OCI-M2 (cell line): ENCODE data around the gene CEBPG.

Source experiments
- DNase-seq: peaks from one replicate; lab custom pipeline; 2025; ENCODE audit not compliant: unreplicated experiment; lab: John Stamatoyannopoulos, UW

Gene CEBPG

DNA sequence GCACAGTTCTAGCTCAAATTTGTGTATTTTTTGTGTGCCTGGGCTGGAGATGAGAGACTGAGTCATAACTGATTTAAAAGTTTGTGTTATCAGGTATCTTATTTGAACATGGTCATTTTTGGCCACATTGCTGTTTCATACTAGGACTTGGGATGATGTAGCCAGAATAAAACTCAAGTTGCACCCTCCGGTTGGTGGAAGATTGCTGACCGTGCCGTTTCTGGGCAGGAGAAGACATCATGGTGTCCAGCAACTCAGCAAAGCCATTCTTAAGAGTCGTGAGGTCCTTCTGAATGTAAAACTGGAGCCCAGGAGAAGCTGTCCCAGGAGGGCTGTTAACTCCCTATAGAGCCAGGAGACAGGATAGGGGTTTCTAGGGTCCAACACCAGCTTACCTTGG lies 7.6 kb downstream of the CEBPG start:
- no peak for DNase-seq

DNA sequence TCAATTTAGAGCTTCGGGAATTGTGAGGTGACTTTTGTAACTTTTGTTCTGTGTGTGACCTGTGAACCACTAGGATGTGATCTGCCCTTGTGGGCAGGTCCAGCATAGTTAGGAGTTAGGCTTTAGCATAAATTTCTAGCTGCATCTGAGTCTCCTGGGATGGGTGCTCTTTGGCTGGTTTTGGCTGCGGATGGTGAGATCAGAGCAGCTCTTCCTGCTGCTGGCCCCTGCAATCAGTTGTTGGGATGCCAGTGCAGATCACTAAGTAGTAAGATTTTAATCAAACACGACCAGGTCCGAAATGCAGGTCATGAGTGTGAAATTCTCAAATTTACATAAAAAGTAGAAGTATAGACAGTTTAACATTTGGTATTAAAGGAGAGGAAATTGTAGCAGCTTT lies 8.5 kb downstream of the CEBPG start:
- no peak for DNase-seq

DNA sequence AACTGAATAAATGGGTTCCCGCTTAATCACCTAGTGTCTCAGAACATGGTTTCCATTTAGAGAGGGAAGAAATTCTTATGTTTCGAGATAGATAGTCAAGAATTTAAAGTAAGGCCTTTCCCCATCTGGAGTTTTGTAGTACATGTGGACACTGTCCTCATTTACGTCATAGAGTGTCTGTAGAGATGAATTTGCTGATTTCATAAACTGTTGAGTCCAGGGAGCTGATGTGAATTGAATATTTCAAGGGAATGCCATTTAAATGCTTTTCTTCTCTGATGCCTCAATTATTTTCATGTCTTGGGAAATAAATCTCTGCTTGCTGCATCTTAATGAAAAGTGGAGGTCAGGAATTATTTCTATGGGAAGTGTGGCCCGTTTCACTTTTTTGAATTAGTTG lies 9.5 kb downstream of the CEBPG start:
- no peak for DNase-seq

DNA sequence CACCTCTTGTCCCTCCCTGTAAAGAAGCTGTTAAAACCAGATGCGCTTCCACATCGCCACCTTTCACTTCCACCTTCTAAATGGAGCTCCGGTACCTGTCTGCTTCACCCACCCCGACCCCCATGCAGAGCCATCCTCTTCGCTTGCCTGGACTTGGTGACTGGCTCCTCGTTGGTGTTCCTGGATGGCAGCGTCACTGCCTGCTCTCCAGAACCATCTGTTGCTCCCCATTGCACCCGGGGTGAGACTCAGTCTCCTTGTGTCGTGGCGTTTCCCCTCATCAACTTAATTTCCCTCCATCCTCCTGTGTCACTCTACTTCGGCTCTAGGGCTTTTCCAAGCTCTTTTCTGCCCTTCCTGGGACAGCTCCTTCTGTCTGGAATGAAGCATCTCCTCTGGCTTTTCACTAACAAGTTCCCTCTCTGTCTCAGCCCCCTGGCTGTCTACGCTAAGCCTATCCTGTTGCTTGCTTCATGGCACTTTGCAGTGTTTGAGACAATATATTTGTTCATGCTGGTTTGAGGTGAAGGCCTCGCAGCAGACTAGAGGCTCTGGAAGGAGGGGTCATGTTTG lies 10.3 kb downstream of the CEBPG start:
- DNase-seq, result no peak

DNA sequence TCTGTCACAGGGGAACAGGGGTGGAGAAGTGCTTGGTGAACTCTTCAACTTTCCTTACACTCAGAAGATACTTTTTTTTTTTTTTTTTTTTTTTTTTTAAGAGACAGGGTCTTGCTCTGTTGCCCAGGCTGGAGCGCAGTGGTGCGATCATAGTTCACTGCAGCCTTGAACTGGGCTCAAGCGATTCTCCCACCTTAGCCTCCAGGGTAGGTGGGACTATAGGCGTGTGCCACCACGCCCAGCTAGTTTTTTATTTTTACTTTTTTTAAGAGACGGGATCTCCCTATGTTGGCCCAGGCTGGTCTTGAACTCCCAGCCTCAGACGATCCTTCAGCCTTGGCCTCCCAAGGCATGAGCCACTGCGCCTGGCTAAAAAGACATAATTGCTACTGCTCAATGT lies 11.5 kb downstream of the CEBPG start:
- no peak for DNase-seq

DNA sequence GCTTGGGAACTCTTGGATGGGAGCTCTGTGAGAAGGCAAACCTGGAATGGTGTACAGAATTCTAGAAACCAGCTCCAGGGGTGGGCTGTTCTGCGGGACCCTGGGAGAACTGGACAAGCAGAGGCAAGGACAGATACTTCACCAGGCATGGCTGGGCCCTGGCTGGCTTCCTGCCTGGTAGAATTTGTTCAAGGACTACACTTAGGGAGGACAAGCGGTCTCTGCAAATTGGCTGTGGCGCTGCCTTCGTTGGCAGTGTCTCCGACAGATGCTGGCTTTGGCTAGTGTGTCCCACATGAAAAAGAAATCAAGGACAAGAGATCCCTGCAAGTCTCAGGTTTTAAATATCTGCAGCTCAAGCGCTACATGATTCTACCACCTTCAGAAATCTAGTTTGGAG lies 12.4 kb downstream of the CEBPG start:
- no peak for DNase-seq

DNA sequence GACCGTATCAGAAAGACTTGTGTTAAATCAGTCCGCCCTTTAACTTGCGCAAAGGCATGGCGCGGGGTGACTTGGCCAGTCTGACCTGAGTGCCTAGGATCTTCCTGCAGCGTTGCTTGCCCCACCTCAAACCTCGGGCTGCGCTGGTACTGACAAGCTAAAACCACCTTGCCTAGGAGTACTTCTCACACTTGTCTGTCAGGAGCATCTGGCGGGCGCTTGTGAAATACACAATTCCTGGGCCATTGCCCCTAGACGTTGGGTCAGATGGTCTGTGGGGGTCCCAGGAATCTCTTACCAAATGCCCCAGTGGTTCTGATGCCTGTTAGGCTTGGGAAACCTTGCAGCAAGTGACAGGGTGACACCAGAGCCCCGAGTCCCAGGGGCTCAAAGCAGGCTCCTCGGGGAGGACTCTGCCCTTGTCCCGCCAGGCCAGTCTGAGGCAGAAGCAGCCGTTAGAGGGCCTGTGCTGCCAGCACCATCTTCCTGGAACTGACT lies 12.9 kb downstream of the CEBPG start:
- no peak for DNase-seq

DNA sequence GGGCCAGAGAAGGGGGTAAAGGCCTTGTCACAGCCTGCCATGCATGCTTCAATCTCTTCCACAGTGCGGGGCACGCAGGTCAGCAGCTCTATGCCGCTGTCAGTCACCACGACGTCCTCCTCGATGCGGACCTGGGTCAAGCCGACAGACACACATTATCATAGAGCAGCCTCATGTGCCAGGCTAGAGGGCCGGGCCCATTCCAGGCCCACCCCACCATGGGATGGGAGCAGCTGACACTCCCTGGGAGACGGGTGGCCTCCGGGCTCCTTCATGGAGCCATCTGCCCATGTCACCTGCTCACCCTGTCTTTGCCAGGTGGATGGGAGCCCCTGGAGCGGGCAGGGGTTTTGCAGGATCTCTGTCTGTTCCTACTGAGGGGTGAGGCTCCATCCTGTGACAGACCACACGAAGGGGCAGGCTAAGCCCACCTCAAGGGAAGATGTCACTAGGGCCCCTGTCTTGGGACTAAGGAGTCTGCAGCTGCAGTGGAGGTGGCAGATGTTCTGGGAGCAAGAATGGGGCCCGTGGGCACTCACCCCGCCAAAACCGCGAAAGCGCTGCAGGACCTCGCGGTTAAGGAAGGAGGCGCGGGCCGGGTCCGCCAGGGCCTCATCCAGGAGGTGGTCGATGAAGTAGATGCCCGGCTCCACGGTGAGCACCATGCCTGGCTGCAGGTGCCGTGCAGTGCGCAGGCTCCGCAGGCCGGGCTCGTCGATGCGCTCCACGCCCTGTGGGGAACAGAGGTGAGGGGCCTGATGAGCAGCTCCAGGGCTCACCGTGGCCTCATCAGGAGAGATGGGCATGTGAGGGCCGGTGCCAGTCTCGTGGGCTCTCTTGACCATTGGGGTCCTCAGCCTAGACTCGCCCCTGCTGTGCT lies 14.1 kb downstream of the CEBPG start:
- no peak for DNase-seq

DNA sequence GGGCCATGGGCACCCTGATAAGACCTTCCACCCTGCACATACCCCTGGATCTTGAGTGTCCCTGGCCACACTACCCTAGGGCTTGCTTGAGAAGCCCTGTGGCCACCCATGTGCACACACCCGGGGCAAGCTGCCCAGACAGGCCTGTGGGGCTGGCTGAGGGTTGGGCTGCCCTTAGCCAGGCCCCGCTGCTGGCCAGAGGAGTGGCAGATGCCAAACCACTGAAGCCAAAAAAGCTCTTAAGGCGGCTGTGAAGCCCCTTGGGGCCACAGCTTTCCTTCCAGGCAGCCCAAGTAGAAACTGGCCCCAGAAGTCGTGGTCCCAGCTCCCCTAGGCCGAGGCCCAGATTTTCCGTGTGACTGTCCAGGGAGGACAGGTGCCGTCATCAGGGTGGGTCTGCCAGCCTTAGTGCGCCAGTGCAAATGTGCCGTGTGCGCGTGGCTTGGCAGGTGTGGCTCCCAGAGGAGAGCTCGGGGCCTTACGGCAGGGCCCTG lies 14.8 kb downstream of the CEBPG start:
- no peak for DNase-seq

DNA sequence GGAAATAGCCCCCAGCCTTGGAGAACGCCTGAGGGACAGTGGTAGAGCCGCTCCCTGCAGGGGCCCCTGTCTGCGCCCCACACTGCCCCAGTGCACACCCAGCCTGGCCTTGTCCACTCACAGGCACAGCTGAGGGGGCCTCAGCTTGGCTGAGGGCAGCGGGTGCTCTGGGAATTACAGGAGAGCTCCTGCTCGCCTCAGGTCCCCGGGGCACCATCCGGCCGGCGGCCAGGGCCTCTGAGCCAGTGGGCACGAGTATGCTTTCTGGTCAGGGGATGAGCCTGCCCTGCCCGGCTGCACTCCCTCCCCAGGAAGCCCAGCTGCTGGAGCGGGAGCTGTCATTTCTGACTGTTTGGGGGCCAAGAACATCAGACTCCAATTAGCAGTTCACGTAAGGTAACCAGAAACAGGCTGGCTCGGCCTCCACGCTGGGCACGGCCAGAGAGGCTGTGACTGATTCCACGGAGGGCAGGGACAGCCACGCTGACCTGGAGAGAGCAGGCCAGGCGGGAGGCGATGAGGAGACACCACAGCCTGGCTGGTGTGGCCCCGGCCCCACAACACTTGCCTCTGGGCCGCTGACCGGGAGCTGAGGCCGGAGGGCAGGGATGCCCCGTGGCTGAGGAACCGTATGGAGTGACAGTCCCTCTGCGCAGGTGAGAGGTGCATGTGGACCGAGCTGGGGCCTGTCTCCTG lies 15.4 kb downstream of the CEBPG start:
- DNase-seq, result no peak

DNA sequence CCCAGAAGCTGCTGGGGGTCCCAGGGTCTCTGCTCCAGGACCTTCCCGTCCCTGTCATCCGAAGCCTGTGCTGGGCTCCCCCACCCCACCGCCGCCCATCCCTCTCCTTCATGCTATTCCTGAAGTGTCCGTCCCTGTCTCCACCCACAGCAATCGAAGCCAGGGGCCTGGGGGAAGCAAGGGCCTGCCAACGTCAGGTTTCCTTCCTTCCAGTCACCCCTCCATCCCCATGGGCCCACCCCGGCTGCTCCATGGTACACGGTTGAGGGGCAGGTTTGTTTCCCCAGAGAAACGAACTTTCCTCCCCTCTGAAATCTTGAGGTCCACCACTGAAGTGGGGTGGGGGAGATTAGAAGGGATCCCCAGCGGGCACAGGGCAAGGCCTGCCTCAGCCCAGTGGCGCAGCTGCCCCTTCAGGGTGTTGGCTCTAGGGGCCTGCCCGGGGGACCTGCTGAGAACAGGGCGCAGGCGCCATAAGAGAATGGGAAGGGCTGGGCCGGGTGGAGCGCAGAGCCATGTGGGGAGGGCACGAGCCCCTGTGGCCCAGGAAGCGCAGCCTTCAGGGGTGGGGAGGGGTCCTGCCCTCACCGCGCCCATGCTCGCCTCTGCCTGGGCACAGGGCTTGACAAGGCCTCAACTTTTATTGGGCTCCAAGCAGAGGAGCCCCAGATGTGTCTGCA lies 16.1 kb downstream of the CEBPG start:
- no peak for DNase-seq

DNA sequence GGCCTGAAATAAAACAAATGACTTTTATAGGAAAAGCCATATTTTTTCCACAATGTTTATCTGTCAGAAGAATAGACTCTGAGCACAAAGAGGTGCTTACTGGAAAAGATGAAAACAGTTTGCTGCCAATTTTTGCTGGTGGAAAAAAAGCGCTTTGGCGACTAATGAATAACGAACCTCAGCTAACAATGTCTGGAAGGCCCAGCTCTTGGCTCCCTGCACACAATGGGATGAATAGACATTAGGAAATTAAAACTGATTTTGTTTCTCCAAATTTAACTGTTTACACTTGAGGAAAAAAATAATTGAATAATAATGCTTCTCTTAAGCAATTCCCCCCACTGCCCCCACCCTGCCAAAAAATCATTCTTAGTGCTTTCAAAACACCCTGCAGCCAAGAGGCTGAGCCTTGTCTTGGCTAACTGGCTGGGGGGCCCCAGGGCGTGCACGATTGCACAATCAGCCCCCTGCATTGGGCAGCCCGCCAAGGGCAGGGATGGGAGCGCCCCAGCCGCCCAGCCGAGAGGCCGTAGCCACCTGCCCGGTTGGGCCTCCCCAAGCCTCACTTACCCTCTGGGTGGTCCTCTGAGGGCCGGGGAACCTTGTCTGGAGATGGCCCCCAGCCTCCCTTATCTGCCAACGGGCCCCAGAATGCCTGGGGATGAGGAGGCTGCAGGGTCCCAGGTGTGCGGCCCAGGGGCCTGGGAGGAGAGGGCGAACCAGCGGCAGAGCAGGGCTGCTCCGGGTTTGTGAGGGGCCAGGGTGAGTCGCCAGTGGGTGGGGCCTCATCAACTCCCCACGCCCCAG lies 16.8 kb downstream of the CEBPG start:
- no peak for DNase-seq

DNA sequence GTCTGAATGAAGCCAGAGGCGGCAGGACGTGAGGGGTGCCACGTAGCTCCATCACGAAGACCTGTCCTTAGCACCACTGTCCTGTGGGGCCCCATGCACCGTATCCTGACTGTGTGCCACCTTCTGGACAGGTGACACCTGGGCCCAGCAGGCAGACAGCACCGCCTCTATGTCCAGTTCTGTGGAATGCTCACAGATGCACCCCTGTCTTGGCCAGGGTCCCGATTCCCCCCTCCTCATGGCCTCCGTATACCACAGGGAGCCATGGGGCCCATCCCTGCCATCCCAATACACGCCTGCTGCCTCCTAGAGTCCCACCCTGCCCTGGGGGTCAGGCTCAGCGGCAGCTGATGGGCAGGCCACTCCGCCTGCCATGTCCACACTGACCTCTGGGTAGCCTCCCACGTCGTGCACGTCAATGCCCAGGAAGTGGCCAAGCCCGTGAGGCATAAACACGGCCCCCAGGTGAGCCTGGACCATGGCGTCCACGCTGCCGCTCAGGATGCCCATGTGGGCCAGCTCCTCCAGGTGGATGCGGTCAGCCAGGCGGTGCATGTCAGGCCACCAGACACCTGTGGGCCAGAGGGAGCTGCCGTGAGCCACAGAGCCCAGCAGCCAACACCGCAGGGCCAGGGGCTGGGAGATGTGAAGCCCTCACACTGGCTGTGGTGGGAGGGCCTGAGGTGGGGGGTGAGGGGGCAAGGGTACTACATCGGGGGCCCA lies 17.6 kb downstream of the CEBPG start:
- DNase-seq, result no peak

DNA sequence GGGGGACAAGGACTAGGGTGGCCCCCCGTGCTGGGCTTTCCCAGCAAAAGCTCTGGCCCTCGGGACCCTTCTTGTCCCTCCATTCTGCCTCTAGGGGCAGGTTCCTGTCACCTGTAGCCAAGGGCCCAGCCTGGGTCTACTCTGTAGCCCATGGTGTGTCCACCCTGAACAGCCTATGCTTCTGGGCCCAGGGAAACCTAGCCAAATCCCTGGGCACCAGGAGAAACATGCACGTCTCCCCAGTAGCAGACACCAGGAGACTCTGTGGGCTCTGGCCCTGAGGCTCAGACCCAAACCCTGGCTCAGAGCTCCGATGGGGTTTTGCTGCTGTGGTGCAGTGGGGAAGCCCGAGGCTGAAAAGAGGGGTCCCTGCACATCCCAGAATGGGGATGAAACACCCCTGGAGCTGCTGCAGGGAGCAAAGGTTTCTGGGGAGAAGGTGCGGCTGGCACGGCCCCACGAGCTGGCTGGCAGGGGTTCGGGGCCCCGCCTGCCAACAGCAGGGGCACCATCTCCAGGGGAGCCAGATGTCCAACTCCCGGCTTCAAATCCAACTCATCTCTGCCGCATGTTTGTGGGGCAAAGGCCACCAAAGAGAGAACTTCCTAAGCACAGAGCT lies 18.2 kb downstream of the CEBPG start:
- DNase-seq, result no peak

DNA sequence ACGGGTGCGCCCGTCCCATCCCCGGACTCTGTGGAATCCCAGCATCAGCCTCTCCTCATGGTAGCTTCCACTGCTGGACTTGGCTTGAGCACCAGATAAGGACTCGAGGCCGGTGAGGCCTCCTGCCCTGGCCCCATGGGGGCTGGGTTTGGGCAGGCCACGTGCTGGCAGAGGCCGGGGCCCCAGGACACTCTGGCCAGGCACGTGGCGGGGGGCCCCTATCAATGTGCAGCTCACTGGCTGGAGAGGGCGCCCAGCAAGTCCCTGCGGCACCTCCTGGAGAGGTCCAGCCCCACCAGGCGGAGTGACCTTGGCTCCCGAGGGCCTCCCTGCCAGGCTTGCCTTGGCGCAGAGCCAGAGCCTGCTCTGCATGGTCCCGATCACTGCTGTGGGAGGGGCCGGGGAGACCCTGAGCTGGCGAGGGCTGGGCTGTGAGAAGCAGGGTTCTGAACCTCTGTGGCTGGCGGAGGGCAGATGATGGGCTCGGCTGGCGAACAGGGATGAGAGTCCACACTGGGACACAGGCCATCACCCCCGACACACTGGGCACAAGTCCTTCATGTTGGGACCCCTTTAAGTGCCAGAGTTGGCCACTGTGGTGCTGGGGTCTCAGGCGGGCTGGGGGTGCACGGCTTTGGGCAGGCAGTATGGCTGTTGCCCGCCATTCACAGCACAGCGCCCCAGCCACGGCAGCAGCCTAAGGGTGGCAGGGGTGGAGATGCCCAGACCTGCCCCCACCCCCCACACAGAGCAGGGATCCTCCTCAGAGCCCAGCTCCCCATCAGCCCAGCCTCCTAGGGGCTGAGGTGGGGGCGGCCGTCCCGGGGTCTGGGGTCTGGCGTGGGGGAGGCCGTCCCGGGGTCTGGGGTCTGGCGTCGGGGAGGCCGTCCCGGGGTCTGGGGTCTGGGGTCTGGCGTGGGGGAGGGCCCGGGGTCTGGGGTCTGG lies 19.1 kb downstream of the CEBPG start:
- DNase-seq, result no peak

DNA sequence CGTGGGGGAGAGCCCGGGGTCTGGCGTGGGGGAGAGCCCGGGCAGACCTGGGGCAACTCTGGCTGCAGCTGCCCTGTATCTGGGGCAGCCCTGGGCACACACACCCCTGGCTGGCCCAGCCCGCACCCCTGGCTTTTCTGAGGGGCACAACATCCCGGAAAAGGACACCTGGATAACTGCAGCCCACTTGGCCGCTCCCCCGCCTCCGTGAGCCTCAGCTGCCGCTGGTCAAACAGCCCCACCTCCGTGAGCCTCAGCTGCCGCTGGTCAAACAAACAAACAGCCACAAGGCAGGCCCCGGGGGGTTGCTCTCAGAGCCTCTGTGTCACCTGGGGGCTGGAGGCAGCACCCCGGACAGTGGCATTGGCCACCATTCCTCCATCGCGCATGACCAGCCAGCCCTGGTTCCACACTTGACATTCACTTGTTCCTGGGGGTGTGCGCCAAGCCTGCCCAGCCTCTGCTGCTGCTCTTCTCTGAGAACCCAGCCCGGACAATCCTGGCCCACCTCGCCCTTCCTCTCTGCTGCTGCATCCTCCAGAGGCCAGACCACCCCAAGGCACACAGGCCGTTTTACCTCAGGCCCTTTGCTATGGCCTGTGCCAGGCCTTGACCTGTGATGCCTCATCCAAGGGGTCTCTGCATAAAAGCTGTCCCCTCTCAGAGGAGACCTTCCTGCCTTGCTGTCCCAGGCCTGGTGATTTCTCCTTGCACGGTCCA lies 19.9 kb downstream of the CEBPG start:
- DNase-seq, result no peak

DNA sequence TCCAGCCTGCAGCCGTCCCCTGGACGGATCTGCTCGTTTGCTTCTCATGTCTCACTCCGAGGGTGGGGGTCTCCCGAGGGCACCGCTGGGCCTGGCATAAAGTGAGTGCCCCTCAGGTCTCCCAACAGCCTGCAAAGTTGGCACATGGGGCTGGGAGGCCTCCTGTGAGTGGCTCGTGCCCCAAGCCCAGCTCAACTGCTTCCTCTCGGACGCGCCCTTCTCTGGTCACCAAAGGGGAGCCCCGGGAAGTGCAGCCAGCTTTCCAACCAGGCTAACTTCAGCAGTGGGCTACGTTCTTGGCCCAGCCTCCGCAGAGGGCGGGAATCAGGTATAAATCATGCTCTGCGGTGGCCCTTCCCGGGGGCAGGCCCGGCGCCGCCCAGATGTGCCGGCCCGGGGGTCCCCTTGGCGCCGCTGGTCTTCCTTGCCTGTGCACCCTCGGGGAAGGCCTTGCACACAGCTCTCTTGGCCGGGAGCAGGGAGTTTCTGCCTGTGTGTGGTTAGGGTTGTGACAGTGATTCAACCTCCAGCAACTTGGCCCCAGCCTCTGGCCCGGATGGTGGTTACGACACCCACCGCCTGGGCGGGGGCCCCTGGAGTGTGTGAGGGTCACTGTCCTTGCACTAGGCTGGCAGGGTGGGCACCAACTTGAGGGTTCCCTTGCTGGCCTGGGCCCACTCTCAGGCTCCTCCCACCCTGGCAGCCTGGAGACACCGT lies 20.7 kb downstream of the CEBPG start:
- no peak for DNase-seq
